AG08396 (cell line): ENCODE data around the gene OSBPL3.

Source experiments
- DNase-seq: peaks from one replicate; pipeline ENCODE4 v3.0.0; 2012; ENCODE audit warnings: low spot score, mixed read lengths

The OSBPL3 gene

DNA sequence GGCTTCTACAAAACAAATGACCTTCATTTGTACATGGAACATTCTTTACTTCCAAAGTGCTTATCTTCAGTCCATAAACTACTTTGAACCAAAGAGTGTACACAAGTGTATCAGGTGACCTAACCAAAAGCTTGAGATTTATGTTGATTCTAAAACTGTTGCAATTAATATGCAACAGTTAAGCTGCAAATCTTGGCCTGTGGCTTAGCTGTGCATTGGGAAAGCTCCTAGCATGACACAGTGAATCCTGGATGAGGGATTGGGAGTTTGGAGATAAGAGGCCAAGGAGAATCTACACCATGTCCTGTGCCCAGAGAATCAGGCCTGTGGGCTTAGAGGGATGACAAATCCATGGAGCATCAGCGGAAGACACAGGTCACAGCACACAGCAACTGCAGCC is 117.5 kb downstream of the OSBPL3 start:
- no peak for DNase-seq

DNA sequence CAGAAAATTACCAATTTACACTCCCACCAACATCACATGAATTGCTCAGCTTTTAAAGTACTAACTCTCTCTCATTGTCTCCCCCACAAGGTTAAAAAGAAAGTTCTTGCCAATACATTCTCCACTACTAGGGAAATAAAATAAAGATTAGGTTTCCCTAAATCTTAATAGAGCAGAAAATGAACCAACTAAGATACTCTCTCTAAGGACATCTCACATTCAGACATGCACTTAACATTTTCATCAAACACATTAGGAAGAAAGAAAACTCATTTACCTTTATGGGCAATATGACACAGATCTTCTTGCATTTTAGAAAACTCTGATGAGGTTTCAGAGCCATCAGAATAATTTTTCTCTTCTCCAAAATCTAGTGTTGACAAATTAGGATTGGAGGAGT is 118.6 kb downstream of the OSBPL3 start:
- no peak for DNase-seq

DNA sequence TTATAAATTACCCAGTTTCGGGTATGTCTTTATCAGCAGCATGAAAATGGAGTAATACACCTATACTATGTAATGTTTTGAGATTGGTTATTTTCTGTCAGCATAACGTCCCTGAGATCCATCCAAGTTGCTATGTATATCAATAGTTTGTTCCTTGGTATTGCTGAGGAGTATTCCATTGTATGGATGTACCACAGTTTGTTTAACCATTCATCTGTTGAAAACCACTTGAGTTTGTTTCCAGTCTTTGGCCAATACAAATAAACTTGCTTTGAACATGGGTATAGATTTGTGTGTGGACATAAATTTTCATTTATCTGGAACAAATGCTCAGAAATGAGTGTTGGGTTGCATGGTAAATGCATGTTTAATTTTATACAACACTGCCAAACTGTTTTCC is 119.4 kb downstream of the OSBPL3 start:
- DNase-seq, result no peak

DNA sequence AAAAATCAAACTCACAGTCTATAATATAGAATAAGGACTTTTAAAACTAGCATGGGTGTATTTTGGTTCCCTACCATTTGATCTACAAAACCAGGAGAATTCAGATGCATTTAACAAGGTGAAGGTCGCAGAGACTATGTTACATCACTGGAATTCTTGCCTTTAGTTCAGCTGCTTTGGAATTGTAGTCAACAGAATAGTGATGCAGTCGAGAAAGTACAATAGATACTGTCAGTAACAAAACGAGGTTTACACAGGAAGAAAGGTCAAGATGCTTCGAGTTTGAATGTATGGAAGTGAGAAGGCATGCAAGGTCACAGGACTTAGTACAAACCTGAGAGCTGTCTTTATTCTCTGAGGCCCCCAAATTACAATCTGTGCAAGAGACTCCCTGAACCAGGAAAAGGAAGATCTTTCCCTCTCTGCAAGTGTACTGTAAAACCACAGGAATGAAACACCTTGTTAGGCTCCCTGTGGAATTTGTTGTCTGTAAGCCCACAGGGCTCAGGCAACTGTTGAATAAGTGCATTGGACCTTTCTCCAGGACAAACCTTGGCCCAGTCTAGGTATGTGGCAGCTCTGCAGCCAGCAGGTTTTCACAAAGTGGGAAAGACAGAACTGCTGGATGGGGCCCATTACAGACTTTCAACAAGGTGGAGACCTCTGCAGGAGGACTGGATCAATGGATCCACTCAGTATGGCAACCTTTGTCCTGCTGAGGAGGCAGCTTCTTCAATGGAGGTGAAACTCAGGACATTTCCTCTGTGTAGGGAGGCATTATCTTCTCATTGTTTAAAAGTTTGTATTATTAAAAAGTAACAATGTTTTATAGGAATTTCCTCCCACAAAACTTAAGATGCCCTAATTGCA is 121.6 kb downstream of the OSBPL3 start:
- no peak for DNase-seq

DNA sequence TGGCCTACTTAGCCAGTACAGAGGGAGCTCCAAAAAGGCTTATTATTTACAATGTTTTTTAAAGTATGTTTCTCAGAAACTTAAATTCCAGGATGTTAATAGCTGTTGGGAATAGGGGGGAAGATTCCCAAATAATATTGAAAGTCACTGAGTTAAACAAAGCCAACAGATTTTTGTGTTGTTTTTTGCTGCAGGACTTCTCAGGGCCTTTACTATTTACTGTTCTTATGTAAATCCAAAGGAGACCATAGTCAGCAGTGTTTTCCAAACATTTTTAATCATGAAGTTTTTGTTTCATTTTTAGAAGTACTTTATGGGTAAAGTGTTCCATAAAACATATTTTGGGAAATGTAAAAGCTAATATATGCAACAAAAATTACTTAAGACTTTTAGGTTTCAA is 122.4 kb downstream of the OSBPL3 start:
- DNase-seq, result no peak

DNA sequence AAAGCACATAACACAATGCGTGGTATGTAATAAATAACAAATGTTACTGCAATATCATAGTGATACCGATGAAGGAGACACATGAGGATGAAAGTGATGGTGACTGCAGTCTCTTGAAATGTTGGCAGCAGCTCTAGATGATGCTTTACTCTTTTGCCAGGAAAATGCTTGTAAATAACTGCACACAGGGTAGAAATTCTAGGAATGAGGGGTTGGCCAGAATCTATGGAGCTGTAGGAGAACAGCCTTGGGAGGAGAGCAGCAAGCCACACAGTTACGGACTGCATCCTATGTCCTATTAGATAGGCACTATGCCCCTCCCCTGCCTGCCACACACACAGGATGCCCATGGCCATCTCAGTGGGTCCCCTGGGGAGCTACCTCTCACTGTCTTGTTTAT is 125.1 kb downstream of the OSBPL3 start:
- peak; percentile 42 for DNase-seq

DNA sequence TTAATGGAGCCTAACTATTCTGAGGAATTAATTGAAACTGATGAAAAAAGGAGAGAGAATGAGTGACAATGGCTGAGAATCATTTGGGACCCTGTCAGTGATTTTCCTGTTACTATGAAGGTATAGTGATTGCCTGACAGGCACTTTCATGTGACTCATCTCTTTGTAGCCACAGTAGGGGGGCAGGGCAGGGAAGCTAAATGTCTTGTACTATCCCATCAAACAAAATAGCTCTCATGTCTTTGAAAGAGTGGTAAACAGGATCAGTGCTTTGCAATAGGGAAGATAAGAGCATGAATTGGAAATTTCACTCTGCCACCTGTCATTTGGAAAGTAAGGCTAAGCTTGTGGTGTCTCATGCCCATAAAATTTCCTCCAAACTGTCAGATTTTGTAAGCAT is 128.2 kb downstream of the OSBPL3 start:
- no peak for DNase-seq

DNA sequence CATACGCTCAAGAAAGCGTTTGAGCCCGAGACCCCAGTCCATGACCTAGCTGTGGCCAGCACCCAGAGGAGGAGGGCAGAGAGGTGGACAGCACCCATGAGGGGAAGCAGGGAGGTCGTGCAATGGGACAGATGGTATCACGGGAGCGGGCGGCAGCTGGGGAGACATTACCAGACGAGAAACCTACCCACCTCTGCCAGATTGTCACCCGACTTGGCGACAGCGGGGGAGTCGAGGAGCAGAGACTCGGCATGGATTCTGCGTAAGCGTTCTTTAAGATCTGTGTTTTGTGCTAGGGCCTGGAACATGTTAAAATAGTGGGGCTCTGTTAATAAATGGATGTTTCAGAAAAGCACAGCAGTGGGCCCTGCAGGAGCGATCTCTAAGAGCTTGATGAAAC is 131.1 kb downstream of the OSBPL3 start:
- DNase-seq, result no peak

DNA sequence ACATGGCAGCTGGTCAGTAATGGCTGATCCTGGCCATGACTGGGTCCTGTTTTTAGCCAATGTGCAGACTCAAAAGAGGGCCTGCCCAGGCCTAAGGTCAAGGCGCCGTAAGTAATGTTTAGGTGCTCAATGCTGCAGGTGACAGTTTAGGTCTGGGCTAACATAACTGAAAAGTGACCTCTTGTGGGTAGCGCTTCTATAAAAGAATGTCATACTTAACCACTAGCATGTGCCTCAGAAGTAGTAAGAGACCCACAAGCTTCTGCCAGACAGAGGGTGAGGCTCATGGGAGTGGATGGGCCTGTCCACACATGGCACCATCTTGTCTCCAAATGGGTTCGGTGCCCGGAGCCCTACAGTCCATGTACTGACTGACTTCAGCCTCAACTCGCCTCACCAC is 132.2 kb downstream of the OSBPL3 start:
- DNase-seq, result no peak

DNA sequence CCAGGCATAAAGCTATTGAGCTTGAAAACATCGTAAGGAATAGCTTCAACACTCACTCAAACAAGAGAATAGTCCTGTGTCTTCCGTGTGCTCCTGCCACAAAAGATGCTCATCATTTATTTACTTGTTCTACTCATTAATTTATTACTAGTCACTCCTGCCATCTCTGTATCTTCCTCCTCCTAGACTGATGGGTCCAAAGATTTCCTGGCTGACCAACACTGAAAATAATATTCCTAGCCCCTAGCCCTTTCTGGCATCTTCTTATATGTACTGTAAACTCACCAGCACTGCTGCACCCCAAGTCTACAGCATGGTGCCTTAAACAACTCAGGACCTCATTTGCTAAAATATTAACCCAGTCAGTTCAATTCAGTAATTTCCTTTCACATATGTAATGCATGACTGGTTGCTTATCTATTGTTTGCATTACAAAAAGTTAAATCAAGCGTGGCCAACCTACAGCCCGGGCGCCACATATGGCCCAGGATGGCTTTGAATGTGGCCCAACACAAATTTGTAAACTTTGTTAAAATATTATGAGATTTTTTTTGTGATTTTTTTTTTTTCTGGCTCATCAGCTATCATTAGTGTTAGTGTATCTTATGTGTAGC is 136.1 kb downstream of the OSBPL3 start:
- DNase-seq, result no peak

DNA sequence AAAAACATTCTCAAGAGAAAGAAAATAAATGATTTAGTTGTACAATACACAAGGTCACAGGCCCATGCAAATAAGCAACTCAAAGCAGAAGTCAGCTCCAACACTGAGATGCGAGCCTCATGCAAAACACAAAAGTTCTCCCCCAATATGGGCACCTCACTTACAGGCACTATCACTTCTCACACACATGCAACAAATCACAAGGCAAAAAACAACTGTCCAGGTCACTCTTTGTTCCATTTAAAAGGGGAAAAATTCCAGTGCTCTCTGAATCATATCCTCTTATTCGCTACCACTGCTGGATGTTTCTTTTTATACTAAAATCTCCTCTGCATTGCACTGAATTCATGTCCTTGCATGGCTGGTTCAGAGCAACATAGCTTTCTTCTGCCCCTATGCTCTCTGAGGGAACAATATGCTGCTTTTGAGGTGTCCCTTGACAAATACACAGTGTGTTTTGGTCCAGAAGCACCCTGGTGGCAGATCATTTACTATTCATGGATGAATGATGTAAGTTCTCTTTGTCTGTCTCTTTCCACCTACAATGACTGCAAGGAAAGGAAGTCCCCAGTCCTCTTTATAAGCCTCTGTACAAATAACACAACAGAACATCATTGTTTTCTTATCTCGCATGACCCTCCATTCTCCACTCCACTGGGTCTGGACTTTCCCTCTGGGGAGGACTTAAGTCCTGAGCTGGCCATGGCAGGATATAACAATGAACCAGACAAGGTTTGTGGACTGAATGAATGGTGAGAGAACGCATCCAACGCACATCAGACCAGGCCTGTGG is 137.3 kb downstream of the OSBPL3 start:
- no peak for DNase-seq

DNA sequence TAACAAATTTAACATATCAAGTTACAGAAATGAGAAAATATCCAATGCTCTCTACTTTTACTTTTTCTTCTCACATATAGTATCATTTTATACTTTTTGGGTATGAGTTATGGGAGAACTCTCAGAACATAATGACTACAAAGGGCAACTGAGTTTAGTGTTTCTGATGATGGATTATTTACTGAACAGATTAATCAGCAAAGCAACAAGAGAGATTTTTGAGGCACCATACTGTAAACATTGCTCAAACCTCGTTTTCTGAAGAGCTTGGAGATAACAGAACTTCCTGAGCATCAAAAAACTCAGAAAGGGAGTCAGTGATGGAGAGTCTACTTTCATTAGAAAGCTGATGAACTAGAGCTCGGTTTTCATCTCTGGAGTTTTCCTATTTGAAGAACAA is 137.9 kb downstream of the OSBPL3 start:
- DNase-seq, result no peak

DNA sequence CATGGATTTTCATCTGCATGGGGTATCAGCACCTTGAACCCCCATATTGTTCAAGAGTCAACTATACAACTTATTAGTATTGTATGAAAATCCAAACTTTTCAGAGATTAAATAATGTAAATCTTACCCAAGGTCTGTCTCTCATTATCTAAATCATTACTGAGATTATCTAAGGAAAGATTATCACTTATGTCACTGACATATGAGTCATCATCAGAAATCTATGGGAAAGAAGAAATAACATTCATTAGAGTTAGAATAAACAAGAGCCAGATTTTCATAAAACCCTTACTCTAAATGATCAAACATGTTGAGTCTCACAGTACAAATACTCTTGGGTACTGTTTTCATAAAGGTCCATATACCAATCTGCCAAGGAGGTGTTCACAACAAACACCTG is 139.4 kb downstream of the OSBPL3 start:
- no peak for DNase-seq

DNA sequence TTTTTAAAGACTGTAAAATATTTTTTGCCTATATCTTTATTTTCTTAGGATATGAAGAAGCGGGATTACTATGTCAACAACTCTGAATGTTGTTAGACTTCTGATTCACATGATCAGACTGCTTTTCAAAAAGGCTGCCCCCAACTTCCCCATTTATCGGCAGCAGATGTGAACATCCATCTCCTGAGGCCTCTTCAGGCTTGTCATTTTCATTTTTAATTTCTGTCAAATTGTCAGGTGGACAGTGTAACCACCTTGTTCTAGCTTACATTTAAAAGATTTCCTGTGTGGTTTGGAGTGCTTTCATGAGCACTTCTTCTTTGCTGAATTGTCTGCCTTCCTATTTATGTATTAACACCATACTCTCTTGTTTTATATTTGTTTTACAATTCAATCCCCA is 143.9 kb downstream of the OSBPL3 start:
- DNase-seq, result no peak

DNA sequence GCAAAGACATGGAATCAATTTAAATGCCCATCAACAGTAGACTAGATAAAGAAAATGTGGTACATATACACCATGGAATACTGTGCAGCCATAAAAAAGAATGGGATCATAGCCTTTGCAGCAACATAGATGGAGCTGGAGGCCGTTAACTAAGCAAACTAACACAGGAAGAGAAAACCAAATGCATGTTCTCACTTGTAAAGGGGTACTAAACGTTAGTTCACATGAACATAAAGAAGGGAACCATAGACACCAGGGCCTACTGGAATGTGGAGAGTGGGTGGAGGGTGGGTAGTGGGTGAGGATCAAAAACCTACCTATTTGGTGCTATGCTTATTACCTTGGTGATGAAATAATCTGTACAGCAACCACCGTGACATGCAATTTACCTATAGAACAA is 144.3 kb downstream of the OSBPL3 start:
- DNase-seq, result no peak

DNA sequence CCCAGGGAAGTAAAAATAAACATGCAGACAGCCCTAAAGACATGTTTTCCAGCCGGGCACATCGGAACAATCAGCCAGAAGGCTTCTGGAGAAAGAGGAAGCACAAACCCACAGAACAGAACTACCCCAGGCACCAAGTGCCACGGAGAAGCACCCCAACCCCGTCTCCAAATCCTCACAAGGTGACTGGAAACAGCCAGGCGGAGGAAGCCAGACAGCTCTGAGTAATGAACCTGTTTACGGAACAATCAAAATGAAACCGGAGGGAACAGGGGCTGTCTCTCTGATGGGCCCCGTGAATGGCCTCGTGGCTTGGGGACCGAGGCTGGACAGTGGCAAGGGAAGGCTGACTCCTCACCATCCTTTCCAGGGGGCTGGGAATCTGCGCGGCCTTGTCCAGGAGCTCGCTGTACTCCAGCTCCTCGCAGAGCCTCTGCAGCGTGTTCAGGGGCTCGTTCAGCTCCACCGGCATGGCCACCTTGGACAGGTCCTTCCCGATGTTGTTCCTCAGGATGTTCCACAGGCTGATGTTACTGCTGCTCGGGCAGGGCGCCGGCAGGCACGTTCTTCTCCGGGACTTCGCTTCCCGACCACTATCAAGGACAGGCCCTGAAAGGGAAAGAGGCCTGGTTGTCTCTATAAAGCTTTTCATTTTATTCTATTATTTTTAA is 145.7 kb downstream of the OSBPL3 start:
- no peak for DNase-seq

DNA sequence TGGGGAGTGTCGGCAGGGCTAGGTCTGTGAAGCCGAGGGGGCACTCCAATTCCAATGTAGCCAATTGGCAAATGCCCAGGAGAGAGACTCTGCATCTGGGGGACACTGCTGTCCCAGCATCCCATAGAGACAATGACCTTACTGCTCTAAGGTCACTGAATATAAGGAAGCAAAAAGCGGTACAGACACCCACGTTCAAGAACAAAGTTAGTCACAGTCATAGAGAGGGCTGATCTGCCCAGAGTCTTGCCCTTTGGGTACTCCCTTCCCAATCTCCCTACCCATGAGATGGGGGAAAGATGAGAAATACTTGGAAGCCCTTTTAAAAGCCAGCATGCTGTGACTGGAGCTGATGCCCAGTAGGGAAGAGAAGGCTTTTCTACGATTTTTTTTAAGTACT is 146.4 kb downstream of the OSBPL3 start:
- no peak for DNase-seq

DNA sequence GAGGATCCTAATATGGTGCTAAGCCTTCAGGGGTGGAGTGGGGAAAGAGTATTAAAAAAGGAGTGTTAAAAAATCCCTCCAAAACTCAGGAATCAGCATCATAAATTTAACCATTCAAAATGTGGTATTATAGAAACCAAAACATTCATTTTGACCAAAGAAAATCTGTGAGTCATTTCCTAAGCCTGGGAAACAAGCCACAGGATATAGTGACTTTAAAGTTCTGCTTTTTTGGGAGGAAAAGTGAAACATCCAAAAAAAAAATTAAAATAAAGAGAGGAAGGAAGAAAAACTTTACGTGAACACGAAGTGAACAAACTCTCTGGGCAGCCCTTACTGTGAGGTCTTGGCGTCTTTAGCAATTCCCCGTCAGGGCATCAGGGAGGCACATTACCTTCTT is 148.7 kb downstream of the OSBPL3 start:
- no peak for DNase-seq

DNA sequence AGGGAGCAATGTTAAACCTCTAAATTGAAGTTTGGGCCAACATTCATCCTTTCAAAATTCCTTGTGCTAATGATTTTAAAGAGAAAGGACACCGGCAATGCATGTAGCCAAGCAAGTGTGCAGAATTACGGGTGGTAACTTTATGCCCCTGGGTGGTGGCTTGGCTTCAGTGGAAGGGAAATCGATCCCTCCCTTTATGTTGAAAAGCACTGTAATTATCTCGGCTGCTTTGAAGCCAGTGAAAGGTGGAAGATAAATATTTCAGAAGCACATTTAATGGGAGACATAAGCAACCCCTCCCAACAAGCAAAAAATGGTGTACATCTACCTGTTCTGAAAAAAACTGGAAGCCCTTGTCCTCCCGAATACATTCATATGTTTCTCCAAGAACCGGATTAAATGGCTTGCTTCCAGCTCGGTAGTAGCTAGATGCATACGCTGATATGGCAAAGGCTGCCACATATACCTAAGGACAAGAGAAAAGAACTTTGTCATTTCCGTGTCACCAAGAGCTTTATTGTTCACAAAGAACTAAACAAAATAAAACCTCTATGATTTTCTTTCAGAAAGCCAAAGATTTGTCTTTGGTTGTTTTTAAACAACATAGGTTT is 149.4 kb downstream of the OSBPL3 start:
- no peak for DNase-seq

DNA sequence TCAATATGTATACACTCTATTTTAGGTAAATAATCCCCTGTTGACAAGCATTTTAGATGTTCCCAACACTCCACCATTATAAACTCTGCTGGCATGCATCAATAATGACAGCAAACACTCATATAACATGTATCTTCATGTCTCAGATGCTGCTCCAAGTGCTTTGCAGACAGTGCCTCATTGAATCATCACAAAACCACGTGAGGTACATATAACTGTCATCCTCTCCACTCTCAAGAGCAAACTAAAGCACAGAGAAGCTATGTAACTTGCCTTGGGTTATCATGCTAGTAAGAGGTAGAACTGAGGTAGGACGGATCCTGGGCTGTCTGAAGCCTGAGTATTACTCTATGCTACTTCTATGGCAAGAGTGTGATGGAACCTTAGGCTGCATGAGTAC is 150.2 kb downstream of the OSBPL3 start:
- DNase-seq, result no peak

DNA sequence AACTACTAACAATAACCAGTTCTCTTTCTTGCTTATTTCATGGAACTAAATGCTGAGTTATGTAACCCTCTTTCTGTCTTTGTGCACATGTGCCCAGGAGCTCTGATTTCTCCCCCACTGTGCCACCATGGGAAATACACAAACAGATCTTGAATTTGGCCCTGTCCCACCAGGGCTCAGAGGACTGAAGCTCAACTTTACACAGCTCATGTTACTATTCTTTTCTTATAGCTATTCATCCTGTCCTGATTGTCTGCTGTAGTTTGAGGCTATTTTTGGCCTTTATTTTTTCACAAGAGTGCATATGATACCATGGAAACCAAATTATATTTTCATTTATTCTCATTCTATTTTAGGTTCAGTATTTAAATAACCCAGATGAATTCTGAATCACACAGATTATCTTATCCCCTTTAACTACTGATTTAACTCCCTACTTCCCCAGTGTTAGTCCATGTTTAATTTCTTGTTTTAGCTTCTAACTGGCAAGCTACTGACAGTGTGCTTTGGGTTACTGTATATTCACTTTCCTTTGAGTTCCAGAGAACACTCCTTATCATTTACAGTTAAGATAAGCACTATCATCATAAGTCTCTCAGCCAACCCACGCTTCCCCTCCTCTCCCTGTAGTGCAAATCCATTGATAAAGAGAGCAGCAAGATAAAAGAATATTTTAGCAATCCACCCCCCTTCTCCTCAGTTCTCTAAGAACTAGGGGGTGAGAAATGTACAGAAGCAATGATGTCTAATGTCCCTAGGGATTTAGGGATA is 150.9 kb downstream of the OSBPL3 start:
- DNase-seq, result no peak
